Measurements from ENCODE around the gene GALNT9.

Gene GALNT9

GRCh38 chr12:132175496-132176384 is 153.6 kb downstream of the GALNT9 start:
- DNase-seq = no peak

GRCh38 chr12:132174839-132175490 is 154.4 kb downstream of the GALNT9 start:
- DNase-seq = no peak

- DNase-seq = no peak
Observed at GRCh38 chr12:132174015-132174838, 155.2 kb downstream of the GALNT9 start.

- no peak for DNase-seq
Observed at GRCh38 chr12:132173135-132174014, 156.0 kb downstream of the GALNT9 start.

- no peak for DNase-seq
Observed at GRCh38 chr12:132172619-132173018, 156.8 kb downstream of the GALNT9 start.

- no peak for DNase-seq
Observed at GRCh38 chr12:132171968-132172521, 157.3 kb downstream of the GALNT9 start.

GRCh38 chr12:132171293-132171967 is 158.0 kb downstream of the GALNT9 start:
- DNase-seq = no peak

GRCh38 chr12:132170637-132171292 is 158.6 kb downstream of the GALNT9 start:
- no peak for DNase-seq

- peak; percentile 43 for DNase-seq
Observed at GRCh38 chr12:132170094-132170636, 159.2 kb downstream of the GALNT9 start.

GRCh38 chr12:132169376-132169775 is 160.0 kb downstream of the GALNT9 start:
- DNase-seq = no peak

GRCh38 chr12:132168311-132169031 is 160.9 kb downstream of the GALNT9 start:
- DNase-seq = no peak

- peak; percentile 53 for DNase-seq
Observed at GRCh38 chr12:132167611-132168310, 161.6 kb downstream of the GALNT9 start.

GRCh38 chr12:132166801-132167591 is 162.4 kb downstream of the GALNT9 start:
- DNase-seq = no peak

GRCh38 chr12:132166093-132166492 is 163.3 kb downstream of the GALNT9 start:
- DNase-seq = no peak

- DNase-seq = no peak
Observed at GRCh38 chr12:132165584-132165983, 163.8 kb downstream of the GALNT9 start.

- no peak for DNase-seq
Observed at GRCh38 chr12:132164426-132164825, 165.0 kb downstream of the GALNT9 start.

GRCh38 chr12:132163911-132164288 is 165.5 kb downstream of the GALNT9 start:
- no peak for DNase-seq
